ENCODE results near the gene HACD3. TPM values are rescaled to one million over a fixed set of nuclear protein-coding genes. Genes with fewer than 3 reads are reported as not detected.

Gene HACD3
- total and polyA plus RNA-seq, 9 of the 15 experiments (the other 6 are each of a cell fraction or from before 2014, with no cell fraction given) = 48.1 to 117 (median 72.8) TPM

GRCh38 chr15:65569728-65570127 is 39.5 kb downstream of the HACD3 start:
- in situ Hi-C loops (cut with MboI) (no loop called here), intact Hi-C loops (cut with micrococcal nuclease) (loop anchor here (10.0 kb wide), 1 partner anchor 165 kb away; no protein-coding TSS in a partner anchor)
- Histone ChIP-seq H3K27me3 (ENCODE audit: control insufficient read depth in 2 of 2, insufficient read depth in 2 of 2, low read length in 2 of 2) (no peaks in the 10 kb centered on the region), H3K27ac (ENCODE audit: extremely low read depth, low read depth, low read length) (no peak overlapping the region), H3K4me1 (replicated peaks in 1 of 2; ENCODE audit: control insufficient read depth in 2 of 2, insufficient read depth in 2 of 2, low read length in 2 of 2) (no peaks in the 10 kb centered on the region), H3K79me2 (ENCODE audit: control insufficient read depth, insufficient read depth, low read length) (no peaks in the 10 kb centered on the region), H3K9me3 (replicated peaks; ENCODE audit: control insufficient read depth, insufficient read depth, low read depth, low read length) (no peaks in the 10 kb centered on the region), H3K36me3 (ENCODE audit: control insufficient read depth, insufficient read depth, low read length) (peaks cover 91% of the 10 kb centered on the region), H4K20me1 (replicated peaks; ENCODE audit: control insufficient read depth, insufficient read depth, low read length) (no peaks in the 10 kb centered on the region), H2AFZ (ENCODE audit: low read depth, low read length) (no peak overlapping the region), H3K4me3 (no peak overlapping the region), H3K9ac (ENCODE audit: insufficient read depth in 1 of 2, low read depth in 2 of 2, low read length in 2 of 2) (no peak overlapping the region), H3K9me1 (ENCODE audit: control insufficient read depth, insufficient read depth, low read length) (no peaks in the 10 kb centered on the region), H3K4me2 (ENCODE audit: insufficient read depth, low read length) (no peak overlapping the region)
- ATAC-seq = no peak
- TF ChIP-seq EHMT2 (IDR thresholded peaks at IDR 0.05) (no peak), ZBTB2 (IDR thresholded peaks at IDR 0.05) (no peak), FOXA3 (CRISPR knock-in tag; conservative IDR thresholded peaks at IDR 0.05 in 1 of 2, IDR thresholded peaks at IDR 0.05 in 1 of 2) (no peak)
- no peak for DNase-seq (ENCODE audit: extremely low read depth in 1 of 4, low spot score in 3 of 4)
- CTCF ChIA-PET (ENCODE audit: low intra/inter-chr PET ratio) = no interaction called here
- WGBS (ENCODE audit: insufficient coverage, low coverage, missing lambda C conversion rate) = 77% methylated on average over 3 of the region's 3 CpGs
- no TSS peak for BruUV-seq (replicated peaks)
- POLR2A ChIA-PET = interaction anchor here (1.3 kb wide), 1 partner anchor 12 kb away, joined by 4 read pairs; no protein-coding TSS in a partner anchor
- no peak for FAIRE-seq

- Histone ChIP-seq H3K4me1 (replicated peaks in 1 of 2; ENCODE audit: control insufficient read depth in 2 of 2, insufficient read depth in 2 of 2, low read length in 2 of 2) (no peaks in the 10 kb centered on the region), H3K36me3 (ENCODE audit: control insufficient read depth, insufficient read depth, low read length) (peaks cover 87% of the 10 kb centered on the region), H3K4me3 (no peak overlapping the region), H3K9me3 (replicated peaks; ENCODE audit: control insufficient read depth, insufficient read depth, low read depth, low read length) (no peaks in the 10 kb centered on the region), H3K4me2 (ENCODE audit: insufficient read depth, low read length) (no peak overlapping the region), H3K27me3 (ENCODE audit: control insufficient read depth in 2 of 2, insufficient read depth in 2 of 2, low read length in 2 of 2) (no peaks in the 10 kb centered on the region), H3K27ac (ENCODE audit: extremely low read depth, low read depth, low read length) (no peak overlapping the region), H3K9ac (ENCODE audit: insufficient read depth in 1 of 2, low read depth in 2 of 2, low read length in 2 of 2) (no peak overlapping the region), H4K20me1 (replicated peaks; ENCODE audit: control insufficient read depth, insufficient read depth, low read length) (no peaks in the 10 kb centered on the region), H3K9me1 (ENCODE audit: control insufficient read depth, insufficient read depth, low read length) (no peaks in the 10 kb centered on the region), H3K79me2 (ENCODE audit: control insufficient read depth, insufficient read depth, low read length) (no peaks in the 10 kb centered on the region), H2AFZ (ENCODE audit: low read depth, low read length) (no peak overlapping the region)
- FAIRE-seq = no peak
- no peak for ATAC-seq
- in situ Hi-C loops (cut with MboI) (no loop called here), intact Hi-C loops (cut with micrococcal nuclease) (loop anchor here (10.0 kb wide), 1 partner anchor 167 kb away; no protein-coding TSS in a partner anchor)
- POLR2A ChIA-PET = interaction anchor here (1.3 kb wide), 1 partner anchor 41 kb away, joined by 3 read pairs; the partner anchor contains the start of gene HACD3
- CTCF ChIA-PET (ENCODE audit: low intra/inter-chr PET ratio) = no interaction called here
- WGBS (ENCODE audit: insufficient coverage, low coverage, missing lambda C conversion rate) = 91% methylated on average over 2 of the region's 2 CpGs
- BruUV-seq (replicated peaks) = no TSS peak
- DNase-seq (ENCODE audit: extremely low read depth in 1 of 4, low spot score in 3 of 4) = no peak
- TF ChIP-seq CBX1 (IDR thresholded peaks at IDR 0.05; ENCODE audit: low read depth) (no peak), XRCC4 (IDR thresholded peaks at IDR 0.05; ENCODE audit: extremely low read depth, insufficient read depth, insufficient read length) (no peak), RAD21 (CRISPR knock-in tag; conservative IDR thresholded peaks at IDR 0.05 in 1 of 2, IDR thresholded peaks at IDR 0.05 in 1 of 2) (no peak), RHOXF2B (CRISPR knock-in tag; conservative IDR thresholded peaks at IDR 0.05) (no peak), PKNOX1 (IDR thresholded peaks at IDR 0.05) (no peak), EP300 (IDR thresholded peaks at IDR 0.05; ENCODE audit: low read length) (no peak), ZNF717 (CRISPR knock-in tag; IDR thresholded peaks at IDR 0.05) (no peak), ZSCAN29 (IDR thresholded peaks at IDR 0.05) (no peak), POLR2G (IDR thresholded peaks at IDR 0.05; ENCODE audit: low read depth, low read length) (no peak), FOXA3 (CRISPR knock-in tag; conservative IDR thresholded peaks at IDR 0.05 in 1 of 2, IDR thresholded peaks at IDR 0.05 in 1 of 2) (no peak), HNRNPL (IDR thresholded peaks at IDR 0.05; ENCODE audit: low read depth, low read length) (no peak), CC2D1A (IDR thresholded peaks at IDR 0.05) (no peak), MTA3 (IDR thresholded peaks at IDR 0.05; ENCODE audit: borderline replicate concordance) (no peak), TFAM (CRISPR knock-in tag; conservative IDR thresholded peaks at IDR 0.05) (no peak)
Measured at GRCh38 chr15:65571971-65572370, 41.7 kb downstream of the HACD3 start.

All from K562 (cell line).